ENCODE measurements around the gene CARS1.

Gene CARS1

DNA sequence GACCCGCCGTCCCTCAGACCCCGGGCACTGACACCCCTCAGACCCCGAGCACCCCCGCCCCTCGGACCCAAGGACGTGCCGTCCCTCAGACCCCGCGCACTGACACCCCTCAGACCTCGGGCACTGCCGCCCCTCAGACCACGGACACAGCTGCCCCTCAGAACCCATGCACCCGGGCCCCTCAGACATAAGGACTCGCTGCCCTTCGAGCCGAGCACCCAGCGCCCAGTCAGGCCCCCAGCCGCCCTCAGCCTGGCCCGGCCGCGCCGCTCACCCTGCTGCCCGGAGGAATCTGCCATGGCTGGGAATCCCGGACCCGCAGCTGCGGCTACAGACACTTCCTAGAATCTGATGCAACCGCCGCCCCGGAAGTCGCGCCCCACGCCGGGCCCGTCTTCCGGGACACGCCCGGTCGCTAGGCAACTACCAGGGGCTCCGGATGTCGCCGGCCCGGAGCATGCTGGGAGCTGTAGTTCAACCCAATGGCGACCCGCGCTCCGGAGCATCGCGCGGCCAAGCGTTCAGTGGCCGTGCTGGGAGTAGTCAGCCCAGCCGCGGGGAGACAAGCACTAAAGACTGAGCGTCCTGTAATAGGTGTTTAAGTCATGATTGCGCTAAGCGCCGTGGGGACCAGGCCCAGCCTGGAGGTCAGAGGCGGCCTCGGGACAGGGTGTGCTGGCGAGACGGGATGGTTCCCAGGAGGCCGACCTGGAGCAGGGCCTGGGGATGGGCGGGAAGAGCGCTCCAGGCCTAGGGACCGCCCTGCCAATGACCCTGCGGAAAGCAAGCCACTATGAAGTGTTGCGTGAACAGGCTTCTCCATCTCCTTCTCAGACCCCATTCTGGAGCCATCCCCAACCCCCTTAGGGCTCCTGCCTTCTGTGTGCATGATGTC lies at the start of gene CARS1:
Gene CARS1 (minus strand): TSS at position 355 of the 895 bp plus-strand sequence. CDS start 56 bp downstream, at position 299.
- DNase-seq: peak; percentile 89

DNA sequence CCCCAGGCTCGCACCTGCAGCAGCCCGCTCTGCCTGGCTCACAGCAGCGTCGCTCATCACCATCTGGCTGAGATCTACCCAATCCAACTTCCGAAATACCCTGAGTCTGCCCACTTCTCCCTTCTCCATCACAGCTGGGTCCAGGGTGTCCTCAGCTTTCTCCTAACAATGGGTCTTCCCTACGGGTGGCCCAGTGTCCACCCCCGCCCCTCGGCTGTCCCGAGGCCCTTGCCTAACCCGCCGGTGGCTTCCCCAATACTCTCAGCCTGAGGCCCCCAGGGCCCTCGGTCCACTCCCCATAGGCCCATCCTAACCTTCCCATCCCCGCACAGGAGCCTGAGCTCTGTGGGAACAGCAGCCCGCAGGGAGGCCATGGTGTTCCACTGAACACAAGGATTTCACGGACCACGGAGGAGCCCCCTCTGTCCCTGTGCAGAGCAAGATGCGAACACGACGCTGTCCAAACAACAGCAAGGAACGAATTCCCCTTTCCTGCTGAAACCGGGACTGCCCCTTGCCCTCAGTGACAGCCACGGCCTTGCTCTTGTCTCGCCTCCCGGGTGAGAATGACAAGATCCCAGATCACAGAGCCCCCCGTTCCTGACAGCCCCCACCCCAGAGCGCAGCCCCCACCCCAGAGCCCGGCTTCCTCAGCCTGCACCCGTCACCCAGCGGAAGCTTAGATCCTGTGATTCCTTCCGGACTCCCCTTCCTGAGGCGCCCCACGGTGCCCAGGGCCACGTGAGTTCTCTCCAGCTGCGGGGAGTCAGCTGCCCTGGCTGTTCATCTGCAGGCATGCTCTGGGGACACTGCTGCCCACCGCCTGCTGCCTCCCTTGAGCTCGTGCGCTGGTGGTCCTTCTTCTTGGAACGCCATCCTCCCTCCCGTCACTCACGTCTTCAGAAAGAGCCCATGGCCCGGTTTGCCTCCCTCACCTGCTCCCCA lies 48.8 kb upstream of the CARS1 start:
- DNase-seq: no peak

DNA sequence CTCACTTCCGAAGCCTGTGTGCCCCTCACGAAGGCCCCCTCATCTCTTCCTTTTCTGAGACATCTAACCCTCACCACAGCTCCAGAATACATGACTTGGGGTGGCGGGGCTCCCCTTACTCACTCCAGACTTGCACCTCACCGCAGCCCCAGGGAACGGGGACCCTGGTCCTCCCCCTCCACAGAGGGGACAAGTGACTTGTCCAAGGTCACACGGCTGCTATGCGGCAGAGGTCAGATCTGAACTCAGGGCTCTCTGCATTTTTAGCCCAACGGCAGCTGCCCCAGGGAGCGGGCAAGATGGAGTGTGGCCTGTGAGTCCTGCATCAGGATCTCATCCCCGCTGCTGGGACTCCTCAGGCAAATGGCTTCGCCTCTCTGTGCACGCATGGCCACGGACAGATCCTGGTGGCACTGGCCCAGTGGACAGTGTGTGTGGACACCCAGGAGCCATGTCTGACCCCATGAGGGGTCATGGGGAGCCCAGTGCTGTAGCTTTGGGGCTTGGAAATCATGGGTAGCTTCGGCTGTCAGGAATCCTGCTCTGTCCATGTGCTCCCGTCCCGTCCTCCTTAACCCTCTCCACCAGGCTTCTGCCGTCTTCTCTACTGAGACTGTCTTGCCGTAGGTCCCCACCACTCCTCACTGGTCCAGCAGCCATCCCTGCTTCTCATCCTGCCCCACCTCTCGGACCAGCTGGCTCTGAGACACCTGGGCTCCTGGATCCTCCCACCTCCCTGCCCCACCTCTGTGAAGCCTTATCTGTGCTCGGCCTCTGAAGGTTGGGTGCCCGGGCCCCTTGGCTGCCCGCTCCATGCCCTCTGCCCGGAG lies 48.0 kb upstream of the CARS1 start:
- DNase-seq: no peak

- no peak for DNase-seq
Observed at GRCh38 chr11:3104051-3104714, 47.0 kb upstream of the CARS1 start.

GRCh38 chr11:3103076-3103475 lies 45.9 kb upstream of the CARS1 start:
- DNase-seq: no peak

DNA sequence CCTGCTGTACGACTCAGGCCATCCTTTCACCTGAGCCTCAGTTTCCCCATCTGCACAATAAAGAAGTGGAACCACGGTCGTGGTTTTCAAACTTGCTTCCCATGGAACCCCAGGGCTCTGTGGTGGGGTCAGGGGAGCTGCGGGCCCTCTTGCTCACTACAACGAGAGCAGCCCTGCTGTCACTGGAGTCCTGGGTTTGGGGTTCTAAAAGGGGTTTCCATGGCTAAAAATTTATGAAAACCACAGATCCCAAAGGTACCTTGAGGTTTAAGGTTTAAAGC lies 45.4 kb upstream of the CARS1 start:
- DNase-seq: no peak

GRCh38 chr11:3101921-3102640 lies 44.9 kb upstream of the CARS1 start:
- DNase-seq: no peak

- no peak for DNase-seq
Observed at GRCh38 chr11:3099178-3099577, 42.0 kb upstream of the CARS1 start.

- no peak for DNase-seq
Observed at GRCh38 chr11:3096909-3097530, 39.8 kb upstream of the CARS1 start.

DNA sequence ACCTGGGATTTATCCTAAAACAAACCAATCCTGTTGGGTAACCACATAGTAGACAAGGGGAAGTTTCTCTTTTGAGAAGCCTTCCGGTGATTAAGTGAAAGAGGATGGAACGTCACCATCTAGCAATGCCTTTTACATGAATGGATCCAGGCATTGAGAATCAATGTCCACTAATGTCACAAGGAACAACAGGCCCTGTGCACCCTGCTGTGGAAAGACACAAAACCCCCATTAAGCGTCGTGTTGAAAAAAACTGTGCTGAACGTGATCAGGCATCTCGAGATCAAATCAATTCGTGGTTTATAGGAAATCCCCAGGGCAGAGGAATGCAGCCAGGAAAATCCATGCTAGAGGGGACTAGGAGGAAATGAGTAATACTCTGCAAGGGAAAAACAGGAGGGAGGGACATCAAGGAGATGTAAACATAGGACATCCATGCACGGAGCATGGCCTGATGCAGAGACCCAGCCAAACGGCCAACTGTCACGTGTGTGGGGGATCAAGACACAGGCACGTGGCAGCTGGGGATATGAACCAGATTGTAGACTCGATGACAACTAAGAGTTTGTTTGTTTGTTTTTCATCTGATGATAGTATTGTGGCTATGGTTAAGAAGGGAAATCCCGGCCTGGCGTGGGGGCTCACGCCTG lies 38.6 kb upstream of the CARS1 start:
- DNase-seq: peak; percentile 11

- DNase-seq: no peak
Observed at GRCh38 chr11:3094223-3094824, 37.1 kb upstream of the CARS1 start.

DNA sequence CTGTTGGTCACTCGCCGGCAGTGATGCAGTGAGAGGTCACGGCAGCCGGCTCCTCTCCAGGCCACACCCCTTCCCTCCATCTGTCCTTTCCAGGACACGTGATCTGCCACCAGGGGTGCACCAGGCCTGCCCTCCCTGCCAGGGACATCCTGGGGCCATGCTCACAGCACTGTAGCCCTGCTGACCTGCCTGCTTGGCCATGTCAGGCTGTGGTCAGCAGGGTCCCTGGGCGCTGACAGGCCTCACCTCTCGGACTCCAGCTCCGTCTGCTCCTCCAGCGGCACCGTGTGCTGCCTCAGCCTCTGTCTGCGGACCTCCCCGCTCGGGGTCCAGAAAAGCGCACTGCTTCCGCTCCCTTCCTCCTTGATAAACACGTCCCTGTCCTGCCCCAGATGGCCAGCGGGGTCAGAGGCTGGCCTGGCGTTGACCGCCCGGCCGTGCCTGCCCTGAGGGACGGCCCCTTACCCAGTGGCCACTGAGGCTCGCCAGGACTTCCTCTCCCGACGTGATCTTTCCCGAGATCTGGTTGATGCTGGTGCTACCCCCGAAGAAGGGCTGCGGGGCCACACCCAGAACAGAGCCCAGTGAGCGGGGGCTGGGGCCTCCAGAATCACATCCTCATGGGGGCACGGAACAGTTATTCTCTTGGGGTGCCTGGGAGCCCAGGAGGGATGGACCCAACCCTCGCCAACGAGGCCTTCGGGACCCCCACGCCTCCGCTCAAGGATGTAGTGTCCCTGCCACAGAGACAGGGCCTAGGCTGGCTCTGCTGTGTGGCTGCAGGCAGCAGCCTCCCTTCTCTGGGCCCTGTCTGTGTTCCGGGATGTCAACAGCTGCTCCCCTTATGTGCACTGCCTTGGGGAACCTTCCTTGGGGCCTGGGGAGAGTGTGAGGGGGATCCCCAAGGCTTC lies 36.3 kb upstream of the CARS1 start:
- no peak for DNase-seq

DNA sequence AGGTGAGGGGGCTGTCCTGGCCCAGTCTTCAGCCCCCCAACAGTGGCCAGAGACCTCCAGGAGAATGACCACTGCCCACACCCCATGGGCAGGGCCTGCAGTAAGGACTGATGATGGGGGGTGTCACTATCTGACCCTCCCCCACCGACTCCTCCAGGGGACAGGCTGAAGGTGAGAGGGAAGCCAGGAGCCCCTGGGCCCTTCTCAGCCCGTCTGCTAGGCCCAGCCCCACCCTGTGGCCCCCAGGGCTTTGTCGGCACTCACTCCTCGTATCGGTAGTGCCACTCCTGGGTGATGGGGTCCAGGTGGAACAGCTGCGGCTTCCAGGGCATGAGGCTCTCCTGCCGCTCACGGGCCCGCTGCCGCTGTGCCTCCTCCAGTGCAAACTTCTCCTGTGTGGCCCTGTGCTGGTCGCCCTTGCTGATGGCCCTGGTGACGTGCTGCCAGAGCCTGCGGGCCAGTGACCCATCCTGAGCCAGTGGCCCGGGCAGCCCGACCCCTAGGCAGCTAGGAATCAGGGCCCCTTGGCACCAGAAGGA lies 35.4 kb upstream of the CARS1 start:
- no peak for DNase-seq

DNA sequence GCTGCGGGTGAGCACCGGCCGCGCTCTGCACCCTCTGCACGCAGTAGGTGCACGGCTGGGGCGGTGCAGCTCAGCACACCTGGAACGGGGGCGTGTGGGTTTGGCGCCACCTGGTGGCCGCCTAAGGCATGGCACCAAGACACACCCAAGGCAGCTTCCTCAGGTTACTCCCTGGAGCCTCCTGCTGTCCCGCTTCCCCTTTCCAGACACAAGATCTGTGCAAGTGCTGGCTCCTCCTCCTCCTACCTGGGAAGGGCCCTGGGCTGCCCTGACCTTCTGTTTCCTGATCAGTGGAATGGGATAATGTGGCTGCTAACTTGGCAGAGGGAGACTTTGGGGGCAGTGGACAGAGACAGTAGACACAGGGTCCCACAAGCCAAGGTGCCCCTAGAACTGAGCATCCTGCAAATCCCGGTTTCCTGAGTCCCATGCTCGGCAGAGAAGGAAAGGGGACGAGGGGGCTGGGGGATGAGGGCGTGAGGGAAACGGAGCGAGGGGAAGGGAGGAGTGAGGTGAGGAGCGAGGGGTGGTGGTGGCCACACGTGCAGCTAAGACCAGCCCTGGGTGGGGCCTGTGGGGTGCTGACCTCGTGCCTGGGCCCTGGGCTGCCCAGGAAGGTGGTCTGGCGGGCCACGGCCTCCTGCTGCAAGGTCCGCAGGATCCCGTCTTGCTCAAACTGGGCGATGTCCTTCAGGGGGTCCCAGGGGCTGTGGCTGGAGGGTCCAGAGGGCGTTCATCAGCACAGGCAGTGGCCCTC lies 34.8 kb upstream of the CARS1 start:
- peak; percentile 63 for DNase-seq

- no peak for DNase-seq
Observed at GRCh38 chr11:3091081-3091845, 34.0 kb upstream of the CARS1 start.

GRCh38 chr11:3090096-3090901 lies 33.1 kb upstream of the CARS1 start:
- DNase-seq: no peak

Measured in kidney glomerular epithelial cell (primary cell).